Stimulated activated CD8-positive, alpha-beta memory T cell treated with anti-CD3 and anti-CD28 coated beads, Interleukin-7, amount 100 ng/mL, for 48 hours (primary cell): Measurements from ENCODE around the gene GAL3ST3.
A peak's percentile ranks its signal among the peaks of the same experiment; 100 is the strongest.
"Not testable (repeated sequence)": the region's sequence is repeated elsewhere in the genome, so short reads cannot be mapped to it uniquely, and the experiment has no call there.

Experiments used
- DNase-seq, 2 donors: peaks; one replicate each; pipeline ENCODE4 v3.0.0-alpha.2; 2020; ENCODE audit warnings: low read depth in 1 of 2; ENCODE audit errors: extremely low read depth in 1 of 2

Gene GAL3ST3

DNA sequence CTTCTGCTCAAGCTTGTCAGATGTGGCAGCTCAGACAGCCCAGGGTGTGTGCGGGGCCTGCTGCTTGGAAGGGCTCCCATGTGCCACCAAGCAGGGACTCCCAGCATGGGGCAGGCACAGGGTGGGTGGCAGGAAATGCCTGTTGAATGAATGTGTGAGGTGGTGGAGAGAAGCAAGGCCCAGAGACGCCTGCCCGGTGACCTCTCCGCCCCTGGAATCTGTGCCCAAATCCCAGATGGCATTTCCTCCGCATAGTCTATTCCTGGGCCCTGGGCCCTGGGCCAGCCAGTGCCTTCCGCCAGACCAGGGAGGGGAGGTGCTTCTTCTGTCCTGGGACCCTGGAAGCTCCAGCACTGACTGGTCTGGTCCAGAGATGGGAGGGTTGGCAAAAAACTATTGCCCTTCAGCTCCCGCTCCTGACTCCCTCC is 33.5 kb downstream of the GAL3ST3 start:
- no peak for DNase-seq

- DNase-seq: no peak
Observed at GRCh38 chr11:66014804-66015453, 34.0 kb downstream of the GAL3ST3 start.

DNA sequence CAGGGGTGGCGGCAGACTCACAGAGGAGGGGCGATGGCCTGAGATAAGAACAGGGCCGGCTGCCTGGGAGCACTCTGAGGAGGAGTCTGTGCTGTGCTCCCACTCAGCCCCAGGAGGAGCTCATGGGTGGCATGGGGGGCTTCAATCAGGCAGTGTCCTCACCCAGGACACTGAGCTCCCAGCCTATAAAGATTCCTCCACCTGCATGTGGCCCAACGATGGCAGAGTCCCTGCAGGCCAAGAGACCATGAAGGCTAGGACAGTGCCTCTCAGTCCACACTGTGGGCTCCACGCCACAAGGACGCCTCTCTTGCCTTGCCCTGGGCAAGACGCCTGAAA is 35.2 kb downstream of the GAL3ST3 start:
- DNase-seq: no peak

DNA sequence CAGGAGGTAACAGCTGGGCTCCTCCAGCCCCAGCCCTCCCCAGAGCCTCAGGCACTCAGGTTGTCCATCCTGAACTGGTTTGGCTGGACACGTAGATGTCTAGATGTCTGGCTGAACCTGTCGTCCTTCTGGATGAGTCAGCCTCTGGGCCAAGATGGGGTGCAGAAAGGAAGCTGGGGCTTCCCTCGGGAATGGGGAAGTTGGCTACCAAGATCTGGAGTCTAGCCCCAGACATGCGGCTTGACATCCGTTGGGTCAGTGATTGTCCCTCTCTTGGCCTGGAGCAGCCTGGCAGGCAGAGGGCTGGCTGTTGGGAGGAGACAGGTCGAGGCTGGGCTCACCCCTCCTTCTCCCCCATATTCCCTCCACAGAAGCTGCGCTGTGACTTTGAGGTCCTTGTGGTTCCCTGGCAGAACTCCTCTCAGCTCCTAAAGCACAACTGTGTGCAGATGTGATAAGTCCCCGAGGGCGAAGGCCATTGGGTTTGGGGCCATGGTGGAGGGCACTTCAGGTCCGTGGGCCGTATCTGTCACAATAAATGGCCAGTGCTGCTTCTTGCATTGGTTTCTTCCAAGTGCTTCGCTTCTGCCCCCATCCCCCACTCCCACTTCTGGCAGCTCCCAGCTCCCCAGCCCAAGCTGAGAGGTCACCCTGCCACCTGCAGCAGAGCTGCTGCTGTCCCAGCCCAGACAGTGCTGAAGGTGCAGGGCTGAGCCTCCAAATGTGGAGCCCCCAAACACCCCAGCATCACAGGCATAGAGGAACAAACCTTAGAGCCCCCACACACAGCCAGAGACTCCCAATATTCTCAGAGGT is 35.8 kb downstream of the GAL3ST3 start:
- no peak for DNase-seq

DNA sequence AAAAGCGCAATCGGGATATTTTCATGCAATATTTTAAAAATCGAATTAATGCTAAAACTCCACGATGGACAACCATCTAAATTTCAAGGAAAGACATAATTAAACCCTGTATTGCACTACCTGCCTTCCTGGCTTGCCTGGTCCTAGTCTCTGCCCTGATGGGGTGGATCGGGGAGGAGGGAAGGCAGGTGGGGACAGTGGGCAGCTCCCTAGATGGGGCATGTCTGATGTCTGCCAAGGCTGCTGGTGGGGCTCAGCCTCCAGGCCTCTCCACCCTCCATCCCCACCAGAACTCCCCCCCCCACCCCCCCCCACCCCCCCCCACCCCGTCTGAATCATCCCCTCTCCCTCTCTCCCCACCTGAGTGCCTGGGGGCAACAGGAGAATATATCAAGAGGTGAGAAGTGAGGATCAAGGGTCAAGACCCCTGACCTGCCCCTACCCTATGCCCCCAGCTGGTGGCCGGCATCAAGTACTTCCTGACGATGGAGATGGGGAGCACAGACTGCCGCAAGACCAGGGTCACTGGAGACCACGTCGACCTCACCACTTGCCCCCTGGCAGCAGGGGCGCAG is 36.5 kb downstream of the GAL3ST3 start:
- no peak for DNase-seq

DNA sequence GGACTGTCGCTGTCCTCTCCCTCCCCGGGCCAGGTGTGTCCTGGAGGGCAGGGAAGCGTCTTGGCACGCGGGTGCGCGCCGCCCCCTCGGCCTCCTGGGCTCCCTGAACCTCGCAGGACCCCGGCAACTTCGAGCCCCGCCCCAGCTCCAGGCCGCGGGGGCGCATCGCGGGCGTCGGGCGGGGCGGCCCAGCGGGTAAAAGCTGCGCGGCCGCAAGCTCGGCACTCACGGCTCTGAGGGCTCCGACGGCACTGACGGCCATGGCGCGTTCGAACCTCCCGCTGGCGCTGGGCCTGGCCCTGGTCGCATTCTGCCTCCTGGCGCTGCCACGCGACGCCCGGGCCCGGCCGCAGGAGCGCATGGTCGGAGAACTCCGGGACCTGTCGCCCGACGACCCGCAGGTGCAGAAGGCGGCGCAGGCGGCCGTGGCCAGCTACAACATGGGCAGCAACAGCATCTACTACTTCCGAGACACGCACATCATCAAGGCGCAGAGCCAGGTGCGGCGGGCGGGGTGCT is 37.1 kb downstream of the GAL3ST3 start, which contains the start of gene CST6:
CST6 (plus strand) TSS at position 224 of the 519 bp plus-strand sequence; CDS start at position 261, 37 bp downstream.
- DNase-seq: no peak

GRCh38 chr11:66011239-66011784 is 37.6 kb downstream of the GAL3ST3 start:
- DNase-seq: no peak

- DNase-seq: not testable (repeated sequence)
Observed at GRCh38 chr11:66010036-66010435, 38.9 kb downstream of the GAL3ST3 start.

DNA sequence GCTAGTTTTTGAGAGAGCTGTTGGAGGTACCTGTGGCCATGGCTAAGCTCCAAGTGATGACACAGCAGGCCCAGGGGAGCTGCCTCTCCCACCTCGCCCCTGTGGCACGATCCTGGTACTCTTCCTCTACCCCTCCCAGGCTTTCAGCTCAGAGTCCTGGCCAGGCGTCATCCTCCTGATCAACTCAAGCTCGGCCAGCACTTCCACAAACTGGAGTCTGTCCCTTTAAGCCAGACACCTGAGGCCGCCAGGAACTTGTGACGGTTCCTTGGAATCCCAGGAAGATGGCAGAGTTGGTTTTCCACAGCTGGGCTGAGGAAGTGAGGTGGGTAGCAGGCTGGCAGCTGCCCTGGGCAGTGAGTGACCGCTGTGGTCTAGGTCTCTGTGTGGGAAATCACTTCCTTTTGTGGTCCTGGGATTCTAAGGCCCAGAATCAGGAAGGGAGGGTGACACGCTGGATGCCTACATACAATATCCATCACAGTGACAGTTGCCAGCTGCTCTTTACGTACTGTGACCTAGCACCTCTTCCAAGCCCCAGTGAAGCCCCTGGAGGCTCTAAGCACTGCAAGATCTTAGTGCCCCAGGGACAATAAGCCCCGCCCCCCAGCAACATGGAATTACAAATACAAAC is 40.4 kb downstream of the GAL3ST3 start:
- DNase-seq: no peak

DNA sequence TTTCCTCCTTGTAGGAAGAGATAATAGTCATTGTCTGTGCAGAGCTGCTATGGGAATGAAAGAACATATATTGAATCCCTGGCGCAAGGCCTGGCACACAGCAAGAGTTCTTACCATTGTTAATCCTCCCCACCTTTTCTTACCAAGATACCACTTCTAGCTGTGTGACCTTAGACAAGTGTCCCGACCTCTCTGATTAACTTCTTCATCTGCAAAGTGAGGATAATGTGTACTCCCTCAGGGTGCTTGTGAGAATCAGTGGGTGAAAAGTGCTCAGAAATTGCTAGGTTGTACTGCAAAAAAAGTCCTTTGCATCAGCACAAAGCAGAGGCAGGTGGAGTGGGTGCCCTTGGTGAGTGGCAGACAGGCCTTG is 40.9 kb downstream of the GAL3ST3 start:
- DNase-seq: no peak

DNA sequence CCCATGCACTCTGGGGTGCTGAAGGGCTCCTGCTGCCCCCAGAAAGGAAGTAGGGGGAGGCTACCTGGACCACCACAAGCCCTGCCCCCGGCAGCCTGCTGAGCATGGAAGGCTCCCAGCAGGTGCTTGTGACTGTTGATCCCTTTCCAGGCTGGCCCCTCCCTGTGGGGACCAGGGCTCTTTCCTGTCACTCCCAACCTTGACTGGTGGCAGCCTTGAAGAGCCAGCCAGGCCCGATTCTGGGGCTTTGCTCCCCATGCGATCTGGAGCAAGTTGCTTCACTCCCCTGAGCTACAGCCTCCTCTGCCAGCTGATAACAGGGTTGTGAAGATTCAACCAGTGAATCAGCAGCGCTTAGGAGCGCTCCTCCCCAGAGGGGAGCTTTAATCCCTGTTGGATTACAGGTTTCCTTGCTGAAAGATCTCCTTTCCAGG is 41.7 kb downstream of the GAL3ST3 start:
- no peak for DNase-seq

DNA sequence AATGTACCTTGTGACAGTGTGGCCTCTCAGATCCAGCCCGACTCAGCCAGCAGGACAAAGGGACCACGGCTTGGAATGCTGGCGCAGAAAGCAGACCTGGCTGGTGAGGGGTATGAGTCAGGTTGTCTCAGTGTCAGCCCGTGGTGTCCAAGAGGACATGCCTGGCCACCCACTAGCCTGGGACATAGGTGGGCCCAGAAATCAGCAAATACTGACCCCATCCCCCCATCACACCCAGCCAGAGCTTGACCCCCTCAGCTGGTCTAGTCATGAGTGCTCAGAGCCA is 42.1 kb downstream of the GAL3ST3 start:
- no peak for DNase-seq

GRCh38 chr11:66006134-66006890 is 42.6 kb downstream of the GAL3ST3 start:
- DNase-seq: no peak

GRCh38 chr11:66004186-66004585 is 44.8 kb downstream of the GAL3ST3 start:
- DNase-seq: no peak

DNA sequence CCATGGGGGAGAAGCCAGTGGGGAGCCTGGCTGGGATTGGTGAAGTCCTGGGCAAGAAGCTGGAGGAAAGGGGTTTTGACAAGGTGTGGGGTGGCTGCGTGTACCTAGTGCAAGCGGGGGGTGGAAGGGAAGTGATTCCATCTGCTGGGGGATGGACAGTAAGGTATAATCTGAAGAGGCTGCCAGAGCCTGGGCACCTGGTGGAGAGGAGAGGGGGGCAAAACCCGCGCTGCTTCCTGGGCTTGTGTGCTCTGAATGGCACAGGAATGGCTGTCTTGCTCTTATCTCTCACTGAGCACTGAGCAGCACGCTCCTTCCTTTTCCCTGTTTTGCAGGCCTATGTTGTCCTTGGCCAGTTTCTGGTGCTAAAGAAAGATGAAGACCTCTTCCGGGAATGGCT is 45.7 kb downstream of the GAL3ST3 start:
- no peak for DNase-seq

DNA sequence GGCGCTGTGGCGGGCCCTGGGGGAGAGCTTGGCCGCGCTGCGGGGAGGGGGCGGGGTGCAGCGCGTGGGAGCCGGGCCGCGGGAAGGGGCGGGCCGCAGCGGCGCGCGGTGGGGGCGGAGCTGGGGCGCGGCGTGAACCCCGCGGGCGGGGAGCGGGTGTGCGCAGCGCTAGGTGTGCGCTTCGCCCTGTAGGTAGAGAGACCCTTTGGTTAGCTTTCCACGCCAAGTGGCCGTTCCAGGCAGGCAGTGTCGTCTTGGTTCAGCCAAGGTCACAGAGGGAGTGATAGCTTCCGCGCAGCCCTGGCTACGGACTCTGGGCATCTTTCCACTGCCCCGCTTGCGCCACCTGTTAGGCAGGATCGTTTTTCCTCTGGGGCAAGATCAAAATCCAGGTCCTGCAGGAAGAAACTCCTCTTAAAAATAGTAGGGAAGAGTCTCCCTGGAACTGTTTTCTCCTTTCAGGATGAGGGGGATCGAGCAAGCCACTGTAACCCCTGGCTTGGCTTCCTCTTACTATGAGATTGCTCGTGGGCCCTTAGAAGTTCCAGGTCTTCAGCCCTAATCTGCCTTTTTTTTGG is 46.2 kb downstream of the GAL3ST3 start:
- DNase-seq: no peak

GRCh38 chr11:66001942-66002647 is 46.9 kb downstream of the GAL3ST3 start, which contains the start of the genes BANF1 and EIF1AD:
Gene BANF1 (plus strand): TSS chr11:66002503. CDS start chr11:66003251, 748 bp downstream.
Gene EIF1AD (minus strand): TSS chr11:66002157. CDS start chr11:66000389, 1,768 bp downstream.
- peak; percentile 86 to 90 for DNase-seq

- DNase-seq: no peak
Observed at GRCh38 chr11:65997286-65997685, 51.7 kb downstream of the GAL3ST3 start.

DNA sequence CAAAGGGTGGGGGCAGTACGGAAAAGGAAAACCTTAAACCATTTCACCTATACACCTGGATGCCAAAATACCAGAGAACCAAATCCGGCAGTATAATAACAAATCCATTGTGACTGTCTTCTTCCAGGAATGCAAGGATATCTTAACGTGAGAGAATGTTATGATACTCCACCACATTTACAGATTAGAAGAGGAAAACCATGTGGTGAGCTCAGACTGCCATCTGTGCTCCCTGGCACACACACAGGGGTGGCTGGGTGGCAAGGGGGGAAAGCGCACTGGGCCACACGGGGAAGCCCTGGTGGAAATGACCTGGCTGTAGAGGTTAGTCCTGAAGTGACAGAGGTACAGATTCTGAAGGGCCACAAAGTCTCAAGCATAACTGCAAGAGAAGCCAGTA is 56.9 kb downstream of the GAL3ST3 start:
- no peak for DNase-seq
